OCI-LY3 (cell line): ENCODE results near the gene TMEM132C.

ENCODE experiments used
- H2AFZ ChIP-seq: fragments of 200-600, 300-600 bp; shearing (Covaris generic); 2 replicates; pipeline ENCODE4 v1.6.0; 2014; ENCODE audit warnings: antibody characterized with exemption, low read depth, low read length
- H3K27ac ChIP-seq: fragments of 200-600, 300-600 bp; sonication (generic); 2 replicates; pipeline ENCODE4 v1.5.1; 2014; ENCODE audit warnings: mild to moderate bottlenecking, low read length, moderate library complexity, mixed read lengths
- H3K27me3 ChIP-seq: fragments of 200-600, 300-600 bp; sonication (generic); 2 replicates; pipeline ENCODE4 v1.6.1; 2014; ENCODE audit warnings: low read depth, low read length, mixed read lengths
- H3K36me3 ChIP-seq: fragments of 200-600, 300-600 bp; sonication (generic); replicated peaks from 2 replicates; pipeline ENCODE3; 2014; ENCODE audit warnings: low read depth, low read length, mixed read lengths
- H3K4me1 ChIP-seq: fragments of 300-600, 200-600 bp; sonication (generic); 2 replicates; pipeline ENCODE4 v1.6.1; 2014; ENCODE audit warnings: low read length, mixed read lengths
- H3K4me2 ChIP-seq: fragments of 200-600, 300-600 bp; sonication (generic); 2 replicates; pipeline ENCODE4 v1.6.1; 2014; ENCODE audit warnings: low read length, mixed read lengths
- H3K4me3 ChIP-seq: fragments of 300-600, 200-600 bp; sonication (generic); 2 replicates; pipeline ENCODE4 v1.5.1; 2014; ENCODE audit warnings: antibody characterized with exemption, mild to moderate bottlenecking, low read length, moderate library complexity
- H3K79me2 ChIP-seq: fragments of 300-600, 200-600 bp; shearing (Covaris generic); 2 replicates; pipeline ENCODE4 v1.6.1; 2014; ENCODE audit warnings: mild to moderate bottlenecking, low read length, mixed read lengths
- H3K9ac ChIP-seq: fragments of 300-600, 200-600 bp; shearing (Covaris generic); 2 replicates; pipeline ENCODE4 v1.6.0; 2014; ENCODE audit warnings: mild to moderate bottlenecking, low read length, moderate library complexity
- H3K9me3 ChIP-seq: fragments of 200-600, 300-600 bp; shearing (Covaris generic); 2 replicates; pipeline ENCODE4 v1.6.1; 2014; ENCODE audit warnings: low read length, mixed read lengths; ENCODE audit not compliant: insufficient read depth
- H4K20me1 ChIP-seq: fragments of 200-600, 300-600 bp; sonication (generic); 2 replicates; pipeline ENCODE4 v1.6.1; 2016; ENCODE audit warnings: low read length, mixed read lengths; ENCODE audit not compliant: insufficient read depth
- CTCF ChIP-seq: fragments of 200-600, 300-600 bp; sonication (generic); IDR thresholded peaks from 2 replicates; pipeline ENCODE4 v1.5.1; 2014; ENCODE audit warnings: antibody characterized with exemption, low read length, low read depth
- EZH2phosphoT487 ChIP-seq: fragments of 200-600 bp; shearing (Covaris generic); IDR thresholded peaks from 2 replicates; pipeline ENCODE4 v1.6.1; 2018; ENCODE audit warnings: antibody characterized with exemption, mixed run types, low read depth

Gene TMEM132C

GRCh38 chr12:128338386-128339125, 71.6 kb downstream of the TMEM132C start:
- TF ChIP-seq EZH2phosphoT487 = no peak
- no peak for TF ChIP-seq CTCF
- Histone ChIP-seq H3K4me2 (no peak overlapping the region), H3K9me3 (no peaks in the 10 kb centered on the region), H3K4me3 (no peak overlapping the region), H3K79me2 (no peaks in the 10 kb centered on the region), H3K27ac (no peak overlapping the region), H3K4me1 (no peaks in the 10 kb centered on the region), H4K20me1 (no peaks in the 10 kb centered on the region), H3K36me3 (no peaks in the 10 kb centered on the region), H3K9ac (no peak overlapping the region), H3K27me3 (no peaks in the 10 kb centered on the region), H2AFZ (no peak overlapping the region)

- TF ChIP-seq EZH2phosphoT487 (no peak), CTCF (no peak)
- no peaks in the 10 kb centered on the region for H4K20me1 ChIP-seq
- no peaks in the 10 kb centered on the region for H3K27me3 ChIP-seq
- H3K4me3 ChIP-seq = no peak overlapping the region
- H3K79me2 ChIP-seq = no peaks in the 10 kb centered on the region
- H3K4me2 ChIP-seq = no peak overlapping the region
- no peaks in the 10 kb centered on the region for H3K9me3 ChIP-seq
- H3K27ac ChIP-seq = no peak overlapping the region
- H3K9ac ChIP-seq = no peak overlapping the region
- H2AFZ ChIP-seq = no peak overlapping the region
- no peaks in the 10 kb centered on the region for H3K36me3 ChIP-seq
- H3K4me1 ChIP-seq = no peaks in the 10 kb centered on the region
Observed at GRCh38 chr12:128339126-128339520, 72.2 kb downstream of the TMEM132C start.

GRCh38 chr12:128339631-128340030, 72.7 kb downstream of the TMEM132C start:
- Histone ChIP-seq H3K36me3 (no peaks in the 10 kb centered on the region), H3K4me2 (no peak overlapping the region), H2AFZ (no peak overlapping the region)

GRCh38 chr12:128353301-128353700, 86.3 kb downstream of the TMEM132C start:
- Histone ChIP-seq H3K36me3 (no peaks in the 10 kb centered on the region), H3K9ac (no peak overlapping the region), H3K4me2 (no peak overlapping the region), H3K79me2 (no peaks in the 10 kb centered on the region), H2AFZ (no peak overlapping the region), H3K27me3 (peaks cover 10% of the 10 kb centered on the region; the same call in 1 of the 2 replicates), H4K20me1 (no peaks in the 10 kb centered on the region), H3K4me1 (no peaks in the 10 kb centered on the region), H3K9me3 (peaks cover 5% of the 10 kb centered on the region; the same call in 1 of the 2 replicates), H3K27ac (no peak overlapping the region), H3K4me3 (no peak overlapping the region)
- TF ChIP-seq CTCF (no peak), EZH2phosphoT487 (no peak)

More at GRCh38 chr12:128339631-128340030, 72.7 kb downstream of the TMEM132C start:
- H3K4me1 ChIP-seq = no peaks in the 10 kb centered on the region
- no peaks in the 10 kb centered on the region for H3K79me2 ChIP-seq
- no peaks in the 10 kb centered on the region for H4K20me1 ChIP-seq
- H3K27ac ChIP-seq = no peak overlapping the region
- no peak overlapping the region for H3K9ac ChIP-seq
- TF ChIP-seq CTCF (no peak), EZH2phosphoT487 (no peak)
- H3K9me3 ChIP-seq = no peaks in the 10 kb centered on the region
- no peaks in the 10 kb centered on the region for H3K27me3 ChIP-seq
- no peak overlapping the region for H3K4me3 ChIP-seq
